ENCODE data around the gene AGPAT1. TPM values are rescaled to one million over a fixed set of nuclear protein-coding genes. Genes with fewer than 3 reads are reported as not detected.
"Not testable (repeated sequence)": the region's sequence is repeated elsewhere in the genome, so short reads cannot be mapped to it uniquely, and the experiment has no call there.

Gene AGPAT1
- total and polyA plus RNA-seq, 8 donors = 7.3 to 52.6 (median 34.9) TPM

- Histone ChIP-seq H3K9me3 (no peaks in the 10 kb centered on the region), H3K36me3 (peaks cover 0 to 13% (median 5%) of the 10 kb centered on the region in 4 donors), H3K27me3 (peaks cover 0 to 34% (median 0%) of the 10 kb centered on the region in 3 donors), H3K4me3 (peak overlapping the region in 3 of 4 donors; percentile 32 to 44 (median 37)), H3K4me1 (peaks cover 12 to 42% (median 32%) of the 10 kb centered on the region in 4 donors), H3K27ac (no peak overlapping the region)
- intact Hi-C loops (cut with DNase I; ENCODE audit: low total_unique reads) = no loop called here
- TF ChIP-seq POLR2A (IDR thresholded peaks at IDR 0.05) (no peak), EP300 (IDR thresholded peaks at IDR 0.05) (no peak), POLR2AphosphoS5 (IDR thresholded peaks at IDR 0.05) (no peak), CTCF (IDR thresholded peaks at IDR 0.05) (no peak)
- 83 to 96% (median 92%) methylated on average over 4 of the region's 4 CpGs for WGBS, 5 donors
- DNase-seq = no peak
Observed at GRCh38 chr6:32147401-32148132, 28.3 kb downstream of the AGPAT1 start.

- H3K27ac ChIP-seq = peak overlapping the region in 1 of 5 donors; percentile 1
- peaks cover 0 to 30% (median 0%) of the 10 kb centered on the region in 3 donors for H3K27me3 ChIP-seq
- H3K36me3 ChIP-seq = peaks cover 0 to 13% (median 5%) of the 10 kb centered on the region in 4 donors
- peaks cover 5 to 35% (median 25%) of the 10 kb centered on the region in 4 donors for H3K4me1 ChIP-seq
- no peaks in the 10 kb centered on the region for H3K9me3 ChIP-seq
- intact Hi-C loops (cut with DNase I; ENCODE audit: low total_unique reads) = no loop called here
- H3K4me3 ChIP-seq = no peak overlapping the region
- no peak for DNase-seq
- WGBS, 5 donors = 43 to 51% (median 46%) methylated on average over 4 of the region's 4 CpGs
- TF ChIP-seq CTCF (IDR thresholded peaks at IDR 0.05) (no peak), POLR2AphosphoS5 (IDR thresholded peaks at IDR 0.05) (no peak), POLR2A (IDR thresholded peaks at IDR 0.05) (no peak), EP300 (IDR thresholded peaks at IDR 0.05) (no peak)
Observed at GRCh38 chr6:32146687-32147086, 29.2 kb downstream of the AGPAT1 start.

- H3K27me3 ChIP-seq = peaks cover 0 to 26% (median 0%) of the 10 kb centered on the region in 3 donors
Observed at GRCh38 chr6:32146287-32146686, 29.6 kb downstream of the AGPAT1 start.

GRCh38 chr6:32144238-32144637 lies 31.6 kb downstream of the AGPAT1 start:
- intact Hi-C loops (cut with DNase I; ENCODE audit: low total_unique reads); H3K4me3 ChIP-seq; H3K9me3 ChIP-seq: not testable (repeated sequence)
- 26 to 63% (median 44%) methylated on average over 7 of the region's 7 CpGs for WGBS, 5 donors
- DNase-seq = peak; percentile 48 to 61
- peaks cover 0 to 16% (median 8%) of the 10 kb centered on the region in 4 donors for H3K4me1 ChIP-seq
- peak in 1 of 3 donors; percentile 9 for TF ChIP-seq POLR2AphosphoS5 (IDR thresholded peaks at IDR 0.05)
- H3K36me3 ChIP-seq = peaks cover 0 to 10% (median 5%) of the 10 kb centered on the region in 4 donors
- H3K27ac ChIP-seq = peak overlapping the region in 2 of 5 donors; percentile 52 to 61
- peaks cover 0 to 11% (median 0%) of the 10 kb centered on the region in 3 donors for H3K27me3 ChIP-seq

More at GRCh38 chr6:32146287-32146686, 29.6 kb downstream of the AGPAT1 start:
- 60 to 80% (median 67%) methylated on average over 1 of the region's 1 CpG for WGBS, 5 donors
- H3K9me3 ChIP-seq = no peaks in the 10 kb centered on the region
- H3K36me3 ChIP-seq = peaks cover 0 to 13% (median 5%) of the 10 kb centered on the region in 4 donors
- DNase-seq = peak in 1 of 2 donors; percentile 28
- intact Hi-C loops (cut with DNase I; ENCODE audit: low total_unique reads) = no loop called here
- TF ChIP-seq POLR2AphosphoS5 (IDR thresholded peaks at IDR 0.05) (no peak), CTCF (IDR thresholded peaks at IDR 0.05) (no peak), EP300 (IDR thresholded peaks at IDR 0.05) (no peak), POLR2A (IDR thresholded peaks at IDR 0.05) (no peak)
- peaks cover 5 to 32% (median 23%) of the 10 kb centered on the region in 4 donors for H3K4me1 ChIP-seq
- H3K4me3 ChIP-seq = no peak overlapping the region
- H3K27ac ChIP-seq = peak overlapping the region in 1 of 5 donors; percentile 1

Data from stomach (tissue), 9 donors.